Peyer's patch (tissue), 4 donors: ENCODE measurements around the gene ITSN2.

Source experiments
- POLR2A ChIP-seq, 2 donors: fragments of 450-650 bp; IDR thresholded peaks; one replicate each; pipeline ENCODE4 v1.5.1; 2017; ENCODE audit warnings: antibody characterized with exemption in 2 of 2, mild to moderate bottlenecking in 2 of 2, moderate library complexity in 2 of 2
- TF ChIP-seq, protein P1 (sequence below), 6 experiments: fragments of 450-650 bp in 4 of 6; fragments of 200-600 bp in 2 of 6; sonication (generic) in 1 of 6; IDR thresholded peaks; one replicate each; pipeline ENCODE4 v1.5.1; 2017 to 2019; ENCODE audit warnings: antibody characterized with exemption in 6 of 6, mild to moderate bottlenecking in 3 of 6, moderate library complexity in 1 of 6

DNA sequence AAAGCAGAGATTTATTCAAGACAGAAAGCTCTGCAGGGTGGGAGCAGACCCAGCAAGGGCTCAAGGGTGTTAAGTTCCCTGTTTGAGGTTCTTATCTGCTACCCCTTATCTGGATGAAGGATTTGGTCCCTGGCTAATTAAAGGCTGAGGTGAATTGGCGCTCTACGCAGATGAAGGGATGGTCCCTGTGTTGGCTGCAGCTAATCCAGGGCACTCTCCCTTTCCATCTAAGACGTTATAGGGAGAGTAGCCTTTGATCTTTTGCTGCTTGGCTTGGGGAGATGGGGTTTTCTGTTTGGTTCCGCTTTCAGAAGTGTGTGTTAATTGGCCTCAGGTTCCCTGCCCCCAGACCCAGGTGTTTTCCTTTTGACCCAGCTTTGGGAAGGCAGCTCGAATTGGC is 168.5 kb downstream of the ITSN2 start:
- no peak for TF ChIP-seq POLR2A (IDR thresholded peaks at IDR 0.05)
- TF ChIP-seq, protein P1, sequence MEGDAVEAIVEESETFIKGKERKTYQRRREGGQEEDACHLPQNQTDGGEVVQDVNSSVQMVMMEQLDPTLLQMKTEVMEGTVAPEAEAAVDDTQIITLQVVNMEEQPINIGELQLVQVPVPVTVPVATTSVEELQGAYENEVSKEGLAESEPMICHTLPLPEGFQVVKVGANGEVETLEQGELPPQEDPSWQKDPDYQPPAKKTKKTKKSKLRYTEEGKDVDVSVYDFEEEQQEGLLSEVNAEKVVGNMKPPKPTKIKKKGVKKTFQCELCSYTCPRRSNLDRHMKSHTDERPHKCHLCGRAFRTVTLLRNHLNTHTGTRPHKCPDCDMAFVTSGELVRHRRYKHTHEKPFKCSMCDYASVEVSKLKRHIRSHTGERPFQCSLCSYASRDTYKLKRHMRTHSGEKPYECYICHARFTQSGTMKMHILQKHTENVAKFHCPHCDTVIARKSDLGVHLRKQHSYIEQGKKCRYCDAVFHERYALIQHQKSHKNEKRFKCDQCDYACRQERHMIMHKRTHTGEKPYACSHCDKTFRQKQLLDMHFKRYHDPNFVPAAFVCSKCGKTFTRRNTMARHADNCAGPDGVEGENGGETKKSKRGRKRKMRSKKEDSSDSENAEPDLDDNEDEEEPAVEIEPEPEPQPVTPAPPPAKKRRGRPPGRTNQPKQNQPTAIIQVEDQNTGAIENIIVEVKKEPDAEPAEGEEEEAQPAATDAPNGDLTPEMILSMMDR (IDR thresholded peaks at IDR 0.05): no peak
